Eye (tissue), 1 donor: ENCODE data around the gene VCY.
"Not testable (repeated sequence)": the region's sequence is repeated elsewhere in the genome, so short reads cannot be mapped to it uniquely, and the experiment has no call there.

Experiments used
- DNase-seq: peaks from one replicate; pipeline ENCODE4 v3.0.0-alpha.2; 2015

VCY gene

GRCh38 chrY:13986373-13986772, at the start of gene VCY:
TSS of gene VCY (minus strand) at chrY:13986473. CDS start at chrY:13986440, 33 bp downstream.
- DNase-seq: not testable (repeated sequence)

GRCh38 chrY:14030395-14030794, 44.1 kb upstream of the VCY start:
- not testable (repeated sequence) for DNase-seq

- not testable (repeated sequence) for DNase-seq
Observed at GRCh38 chrY:14011916-14012315, 25.6 kb upstream of the VCY start.

GRCh38 chrY:13942406-13942805, 43.9 kb downstream of the VCY start:
- not testable (repeated sequence) for DNase-seq
